Jurkat, Clone E6-1 (cell line): ENCODE results near the gene HOMER3.
A peak's percentile ranks its signal among the peaks of the same experiment; 100 is the strongest.

ENCODE experiments used
- DNase-seq: peaks from one replicate; pipeline ENCODE4 v3.0.0-alpha.2; 2011; ENCODE audit warnings: low read depth, low spot score
- H3K4me3 ChIP-seq: 2 replicates; pipeline ENCODE4 v1.5.1; 2011; ENCODE audit warnings: mild to moderate bottlenecking, low read length, control low read depth, moderate library complexity

Gene HOMER3

GRCh38 chr19:18895038-18895823, 45.8 kb downstream of the HOMER3 start:
- no peak for DNase-seq
- peak overlapping the region; percentile 48 for H3K4me3 ChIP-seq

GRCh38 chr19:18894254-18895037, 46.6 kb downstream of the HOMER3 start:
- no peak overlapping the region for H3K4me3 ChIP-seq

GRCh38 chr19:18893587-18894253, 47.3 kb downstream of the HOMER3 start:
- no peak overlapping the region for H3K4me3 ChIP-seq
- no peak for DNase-seq

More at GRCh38 chr19:18894254-18895037, 46.6 kb downstream of the HOMER3 start:
- no peak for DNase-seq

GRCh38 chr19:18889949-18890745, 50.9 kb downstream of the HOMER3 start:
- no peak for DNase-seq

GRCh38 chr19:18886972-18887371, 54.0 kb downstream of the HOMER3 start:
- no peak overlapping the region for H3K4me3 ChIP-seq

More at GRCh38 chr19:18889949-18890745, 50.9 kb downstream of the HOMER3 start:
- H3K4me3 ChIP-seq = no peak overlapping the region

GRCh38 chr19:18883526-18884304, 57.3 kb downstream of the HOMER3 start:
- no peak overlapping the region for H3K4me3 ChIP-seq
- no peak for DNase-seq

More at GRCh38 chr19:18886972-18887371, 54.0 kb downstream of the HOMER3 start:
- DNase-seq = no peak

GRCh38 chr19:18881491-18881890, 59.5 kb downstream of the HOMER3 start:
- H3K4me3 ChIP-seq = no peak overlapping the region
- DNase-seq = no peak

GRCh38 chr19:18879579-18880373, 61.2 kb downstream of the HOMER3 start:
- peak; percentile 59 for DNase-seq
- H3K4me3 ChIP-seq = no peak overlapping the region
